Liver (tissue), 9 donors: ENCODE data around the gene VAMP7. TPM values are rescaled to one million over a fixed set of nuclear protein-coding genes. Genes with fewer than 3 reads are reported as not detected.

Experiments
- DNase-seq: peaks from one replicate; pipeline ENCODE4 v3.0.0-alpha.2; 2017; ENCODE audit warnings: low spot score
- H3K27ac ChIP-seq, 2 donors: one replicate each; pipeline ENCODE4 v1.7.0; 2013; ENCODE audit warnings: inconsistent platforms in 2 of 2, low read length in 2 of 2, control low read depth in 1 of 2, low read depth in 1 of 2, mild to moderate bottlenecking in 1 of 2
- H3K27me3 ChIP-seq, 4 donors: one replicate each; pipeline versions ENCODE4 v1.6.1 to v1.7.0; 2013; ENCODE audit warnings: low read length in 3 of 4, inconsistent platforms in 1 of 4, mild to moderate bottlenecking in 1 of 4, moderate library complexity in 1 of 4; ENCODE audit not compliant: control insufficient read depth in 4 of 4, insufficient read depth in 4 of 4
- H3K36me3 ChIP-seq, 4 donors: one replicate each; pipeline versions ENCODE4 v1.6.1 to v1.7.0; 2013; ENCODE audit warnings: low read length in 3 of 4, mild to moderate bottlenecking in 3 of 4, low read depth in 1 of 4, moderate library complexity in 1 of 4; ENCODE audit not compliant: control insufficient read depth in 4 of 4, insufficient read depth in 3 of 4
- H3K4me1 ChIP-seq, 4 donors: one replicate each; pipeline versions ENCODE4 v1.6.1 to v1.7.0; 2013; ENCODE audit warnings: low read length in 3 of 4, mild to moderate bottlenecking in 3 of 4, moderate library complexity in 1 of 4; ENCODE audit not compliant: control insufficient read depth in 4 of 4, insufficient read depth in 4 of 4
- H3K4me3 ChIP-seq, 3 donors: one replicate each; pipeline versions ENCODE4 v1.6.1 to v1.7.0; 2013; ENCODE audit warnings: low read length in 3 of 3, control low read depth in 1 of 3, low read depth in 1 of 3, mild to moderate bottlenecking in 1 of 3
- H3K9ac ChIP-seq, 2 donors: one replicate each; pipeline ENCODE4 v1.7.0; 2013; ENCODE audit warnings: low read length in 2 of 2, mild to moderate bottlenecking in 2 of 2, moderate library complexity in 2 of 2, control low read depth in 1 of 2, low read depth in 1 of 2
- H3K9me3 ChIP-seq, 4 donors: one replicate each; pipeline versions ENCODE4 v1.6.1 to v1.7.0; 2013; ENCODE audit warnings: low read length in 3 of 4; ENCODE audit not compliant: control insufficient read depth in 4 of 4
- ATF3 ChIP-seq: IDR thresholded peaks from 2 replicates; pipeline ENCODE4 v1.6.1; 2016; ENCODE audit warnings: antibody characterized with exemption
- CTCF ChIP-seq: fragments of 150-350 bp; IDR thresholded peaks from 2 replicates; pipeline ENCODE4 v1.5.1; 2017; ENCODE audit warnings: improper control_type of control experiment, low read depth, low read length; ENCODE audit not compliant: missing input control
- EGR1 ChIP-seq, 2 donors: IDR thresholded peaks; 2 replicates each; pipeline ENCODE4 v1.6.1; 2016 to 2018; ENCODE audit warnings: antibody characterized with exemption in 2 of 2, low read depth in 2 of 2
- FOXA1 ChIP-seq: IDR thresholded peaks from 2 replicates; pipeline ENCODE4 v1.6.1; 2016; ENCODE audit warnings: antibody characterized with exemption
- FOXA2 ChIP-seq: IDR thresholded peaks from 2 replicates; pipeline ENCODE4 v1.6.1; 2016; ENCODE audit warnings: antibody characterized with exemption
- GABPA ChIP-seq, 2 donors: IDR thresholded peaks in 1 of 2; conservative IDR thresholded peaks in 1 of 2; 2 replicates each; pipeline ENCODE4 v1.6.1; 2016; ENCODE audit warnings: antibody characterized with exemption in 2 of 2, mild to moderate bottlenecking in 1 of 2, moderate library complexity in 1 of 2
- HNF4A ChIP-seq, 2 donors: conservative IDR thresholded peaks; 2 replicates each; pipeline ENCODE4 v1.6.1; 2016; ENCODE audit warnings: antibody characterized with exemption in 2 of 2, mild to moderate bottlenecking in 2 of 2
- HNF4G ChIP-seq: IDR thresholded peaks from 2 replicates; pipeline ENCODE4 v1.6.1; 2016; ENCODE audit warnings: antibody characterized with exemption
- NR2F2 ChIP-seq: IDR thresholded peaks from 2 replicates; pipeline ENCODE4 v1.6.1; 2016; ENCODE audit warnings: antibody characterized with exemption
- RAD21 ChIP-seq, 2 donors: IDR thresholded peaks; 2 replicates each; pipeline ENCODE4 v1.6.1; 2016; ENCODE audit warnings: antibody characterized with exemption in 2 of 2, mild to moderate bottlenecking in 2 of 2
- REST ChIP-seq: IDR thresholded peaks from 2 replicates; pipeline ENCODE4 v1.6.1; 2016; ENCODE audit warnings: antibody characterized with exemption, mild to moderate bottlenecking
- RXRA ChIP-seq, 2 donors: IDR thresholded peaks; 2 replicates each; pipeline ENCODE4 v1.6.1; 2017 to 2018; ENCODE audit warnings: antibody characterized with exemption in 2 of 2, mild to moderate bottlenecking in 1 of 2
- SP1 ChIP-seq: IDR thresholded peaks from 2 replicates; pipeline ENCODE4 v1.6.1; 2018; ENCODE audit warnings: antibody characterized with exemption, mild to moderate bottlenecking
- TAF1 ChIP-seq: conservative IDR thresholded peaks from 2 replicates; pipeline ENCODE4 v1.6.1; 2016; ENCODE audit warnings: antibody characterized with exemption, mild to moderate bottlenecking
- YY1 ChIP-seq: IDR thresholded peaks from 2 replicates; pipeline ENCODE4 v1.6.1; 2016; ENCODE audit warnings: antibody characterized with exemption, mild to moderate bottlenecking
- ZBTB33 ChIP-seq: IDR thresholded peaks from 2 replicates; pipeline ENCODE4 v1.6.1; 2016; ENCODE audit warnings: antibody characterized with exemption
- WGBS: extraction: QIAGEN DNeasy Blood & Tissue Kit; methylation state at CpG from one replicate; pipeline ENCODE4 v1.1.7; 2013; 5-methylcytosine and 5-hydroxymethylcytosine counted together
- polyA plus RNA-seq, 2 donors: library from polyadenylated mRNA; stranded (reverse) in 1 of 2; unstranded in 1 of 2; fragments of 200-250 nt in 1 of 2; fragments of >200 nt in 1 of 2; fragmentation: Nextera tagmentation in 1 of 2; extraction: Ambion mirVana in 1 of 2; gene quantifications; one replicate each; pipeline versions ENCODE4 v1.2.1 to v1.2.3, GENCODE V29; 2013 to 2015
- total RNA-seq, 2 donors: library from RNA; depleted of rRNA; stranded (reverse); fragments of >200 nt; gene quantifications; one replicate each; pipeline ENCODE4 v1.2.3, GENCODE V29; 2014
- donor health status: healthy.
- donor health status: healthy.
- donor health status: healthy.
- donor health status: healthy.
- donor health status: healthy.

Gene VAMP7
- total and polyA plus RNA-seq, 4 donors, result 18.3 to 28.8 (median 22.9) TPM

GRCh38 chrX:155983326-155983725 lies 102.2 kb downstream of the VAMP7 start:
- H3K9me3 ChIP-seq, result no peaks in the 10 kb centered on the region
- H3K4me1 ChIP-seq, result no peaks in the 10 kb centered on the region
- DNase-seq, result no peak
- no peak overlapping the region for H3K4me3 ChIP-seq
- TF ChIP-seq HNF4G (no peak), GABPA (IDR thresholded peaks at IDR 0.05 in 1 of 2, conservative IDR thresholded peaks at IDR 0.05 in 1 of 2) (no peak), REST (no peak), ATF3 (no peak), RXRA (IDR thresholded peaks at IDR 0.05) (no peak), NR2F2 (no peak), HNF4A (conservative IDR thresholded peaks at IDR 0.05) (no peak), ZBTB33 (no peak), FOXA1 (no peak), EGR1 (IDR thresholded peaks at IDR 0.05; ENCODE audit: low read depth in 2 of 2) (no peak)
- 75% methylated on average over 2 of the region's 2 CpGs for WGBS
- no peaks in the 10 kb centered on the region for H3K36me3 ChIP-seq
- H3K9ac ChIP-seq, result no peak overlapping the region
- no peak overlapping the region for H3K27ac ChIP-seq
- peaks cover 0 to 3% (median 0%) of the 10 kb centered on the region in 4 donors for H3K27me3 ChIP-seq

GRCh38 chrX:155985208-155985607 lies 104.1 kb downstream of the VAMP7 start:
- Histone ChIP-seq H3K9me3 (no peaks in the 10 kb centered on the region), H3K36me3 (no peaks in the 10 kb centered on the region), H3K4me3 (no peak overlapping the region), H3K27me3 (peaks cover 0 to 3% (median 0%) of the 10 kb centered on the region in 4 donors), H3K27ac (no peak overlapping the region), H3K9ac (no peak overlapping the region), H3K4me1 (no peaks in the 10 kb centered on the region)
- no peak for DNase-seq
- WGBS, result 56% methylated on average over 2 of the region's 2 CpGs
- TF ChIP-seq HNF4A (conservative IDR thresholded peaks at IDR 0.05) (no peak), GABPA (IDR thresholded peaks at IDR 0.05 in 1 of 2, conservative IDR thresholded peaks at IDR 0.05 in 1 of 2) (no peak), RXRA (IDR thresholded peaks at IDR 0.05) (no peak), NR2F2 (no peak), TAF1 (no peak), YY1 (no peak), FOXA2 (no peak), SP1 (no peak), RAD21 (IDR thresholded peaks at IDR 0.05) (no peak), HNF4G (no peak), FOXA1 (no peak), ZBTB33 (no peak), EGR1 (IDR thresholded peaks at IDR 0.05; ENCODE audit: low read depth in 2 of 2) (no peak), ATF3 (no peak), CTCF (no peak), REST (no peak)
